GM12878 (cell line): ENCODE results near the gene KCNK1.

ENCODE experiments used
- ATF2 ChIP-seq: IDR thresholded peaks from 2 replicates; pipeline ENCODE4 v1.6.1; 2012; ENCODE audit warnings: low read length, inconsistent platforms
- CBFB ChIP-seq: IDR thresholded peaks from 2 replicates; pipeline ENCODE4 v1.6.1; 2016; ENCODE audit warnings: antibody characterized with exemption, low read depth
- CTCF ChIP-seq, 3 experiments: IDR thresholded peaks in 2 of 3; conservative IDR thresholded peaks in 1 of 3; 2 replicates each; pipeline ENCODE4 v1.5.1; 2011; ENCODE audit warnings: low read depth in 3 of 3, low read length in 3 of 3, mild to moderate bottlenecking in 3 of 3, control low read depth in 2 of 3, moderate library complexity in 2 of 3, inconsistent platforms in 1 of 3, mixed read lengths in 1 of 3; ENCODE audit not compliant: control insufficient read depth in 2 of 3, insufficient read depth in 1 of 3; ENCODE audit errors: extremely low read depth in 1 of 3
- EZH2 ChIP-seq: IDR thresholded peaks from 2 replicates; pipeline ENCODE4 v1.6.1; 2012; ENCODE audit warnings: low read depth, mild to moderate bottlenecking, control low read depth, inconsistent platforms, low read length, borderline replicate concordance; ENCODE audit not compliant: control insufficient read depth
- NFYB ChIP-seq: IDR thresholded peaks from 2 replicates; pipeline ENCODE4 v1.6.1; 2011; ENCODE audit warnings: low read depth, mild to moderate bottlenecking, low read length, improper control_type of control experiment, moderate library complexity; ENCODE audit not compliant: insufficient read depth
- SRF ChIP-seq, 2 experiments: IDR thresholded peaks; 2 replicates each; pipeline ENCODE4 v1.6.1; 2011; ENCODE audit warnings: low read depth in 2 of 2, low read length in 2 of 2, mild to moderate bottlenecking in 1 of 2, moderate library complexity in 1 of 2
- STAT3 ChIP-seq: IDR thresholded peaks from 2 replicates; pipeline ENCODE4 v1.6.1; 2011; ENCODE audit warnings: low read depth, low read length, improper control_type of control experiment
- YY1 ChIP-seq: IDR thresholded peaks from 2 replicates; pipeline ENCODE4 v1.6.1; 2011; ENCODE audit warnings: low read depth, mild to moderate bottlenecking, low read length

- TF ChIP-seq SRF (IDR thresholded peaks at IDR 0.05; ENCODE audit: low read depth in 2 of 2, low read length in 2 of 2), result no peak
- TF ChIP-seq EZH2, result no peak
- TF ChIP-seq CTCF (IDR thresholded peaks at IDR 0.05 in 2 of 3, conservative IDR thresholded peaks at IDR 0.05 in 1 of 3; ENCODE audit: control insufficient read depth in 2 of 3, extremely low read depth in 1 of 3, insufficient read depth in 1 of 3, low read depth in 3 of 3, low read length in 3 of 3), result no peak
- no peak for TF ChIP-seq CBFB
- TF ChIP-seq ATF2, result no peak
- no peak for TF ChIP-seq STAT3
- no peak for TF ChIP-seq YY1
- TF ChIP-seq NFYB, result no peak
These were observed 352 bp downstream of the KCNK1 start for GRCh38 chr1:233614173-233614742.
